Keratinocyte (primary cell): ENCODE data around the gene CRLF2.

Source experiments
- CTCF ChIP-seq, 3 experiments: IDR thresholded peaks in 1 of 3; conservative IDR thresholded peaks in 1 of 3; optimal IDR thresholded peaks in 1 of 3; 2 replicates in 2 of 3; 3 replicates in 1 of 3; pipeline versions ENCODE3 to v1.5.1; 2011; ENCODE audit warnings: low read length in 3 of 3, mild to moderate bottlenecking in 3 of 3, moderate library complexity in 2 of 3, control low read depth in 1 of 3, inconsistent platforms in 1 of 3; ENCODE audit not compliant: insufficient read depth in 2 of 3; ENCODE audit errors: extremely low read depth in 1 of 3
- EZH2 ChIP-seq: IDR thresholded peaks from one replicate; pipeline ENCODE4 v1.6.1; 2012; ENCODE audit warnings: inconsistent platforms, mild to moderate bottlenecking, low read length, moderate library complexity

DNA sequence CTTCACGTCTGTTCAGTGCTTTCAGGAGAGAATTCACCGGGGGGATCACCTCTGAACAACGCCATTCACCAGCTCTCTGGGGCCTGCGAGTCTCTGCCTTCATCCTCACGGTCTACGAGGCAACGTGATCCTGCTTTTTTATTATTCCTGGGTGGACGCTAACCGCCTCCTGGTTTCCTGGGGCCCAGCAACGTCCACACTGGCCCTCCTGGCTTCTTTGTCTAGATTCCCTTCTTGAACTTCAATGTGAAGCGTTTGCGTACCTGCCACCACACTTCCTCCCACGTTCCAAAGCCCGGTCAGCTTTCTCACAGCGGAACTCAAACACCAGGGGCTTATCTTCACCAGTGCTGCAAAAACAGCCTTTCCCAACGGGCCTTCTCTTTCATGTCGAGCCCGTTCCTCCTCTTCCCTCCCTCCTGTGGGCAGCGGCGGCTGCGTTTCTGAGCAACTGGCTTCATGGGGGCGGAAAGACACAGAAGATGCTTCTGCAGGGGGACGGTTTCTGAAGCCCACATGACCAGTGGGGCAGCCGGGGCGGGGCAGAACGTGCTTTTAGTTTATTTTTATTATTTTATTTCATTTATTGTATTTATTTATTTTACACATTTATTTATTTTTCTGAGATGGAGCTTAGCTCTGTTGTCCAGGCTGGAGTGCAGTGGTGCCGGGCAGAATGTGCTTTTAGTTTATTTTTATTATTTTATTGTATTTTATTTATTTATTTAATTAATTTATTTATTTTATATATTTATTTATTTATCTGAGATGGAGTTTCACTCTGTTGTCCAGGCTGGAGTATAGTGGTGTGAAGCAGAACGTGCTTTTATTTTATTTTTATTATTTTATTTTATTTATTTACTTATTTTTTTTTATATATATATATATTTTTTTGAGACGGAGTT is 64.6 kb downstream of the CRLF2 start:
- TF ChIP-seq CTCF (optimal IDR thresholded peaks at IDR 0.05 in 1 of 3, IDR thresholded peaks at IDR 0.05 in 1 of 3, conservative IDR thresholded peaks at IDR 0.05 in 1 of 3; ENCODE audit: extremely low read depth in 1 of 3, insufficient read depth in 2 of 3, low read length in 3 of 3) (no peak), EZH2 (no peak)
